Activated CD8-positive, alpha-beta memory T cell treated with anti-CD3 and anti-CD28 coated beads, Interleukin-2, amount 50 U/mL, for 24 hours (primary cell): ENCODE data around the gene CFAP46.
"Not testable (repeated sequence)": the region's sequence is repeated elsewhere in the genome, so short reads cannot be mapped to it uniquely, and the experiment has no call there.

Source experiments
- DNase-seq: peaks from one replicate; pipeline ENCODE4 v3.0.0-alpha.2; 2020; ENCODE audit errors: extremely low read depth

CFAP46 gene

DNA sequence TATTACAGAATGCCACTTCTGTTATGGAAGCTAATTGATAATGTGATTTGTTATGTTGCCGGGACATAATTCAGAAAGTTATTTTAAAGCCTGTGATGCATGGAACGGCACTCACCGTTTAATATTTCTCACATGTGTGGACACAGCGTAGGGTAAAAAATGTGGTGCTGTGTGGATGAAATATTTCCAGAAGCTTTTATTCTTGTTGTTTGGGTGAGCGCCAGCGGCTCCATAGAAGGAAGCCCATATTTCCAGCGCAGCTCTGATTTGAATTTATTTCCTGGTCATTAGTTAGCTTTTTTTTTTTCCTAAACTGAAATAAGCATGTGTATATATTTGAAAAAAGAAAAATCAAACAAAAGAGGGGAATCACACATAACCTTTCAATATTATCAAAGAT, 136.3 kb downstream of the CFAP46 start:
- DNase-seq, result no peak

DNA sequence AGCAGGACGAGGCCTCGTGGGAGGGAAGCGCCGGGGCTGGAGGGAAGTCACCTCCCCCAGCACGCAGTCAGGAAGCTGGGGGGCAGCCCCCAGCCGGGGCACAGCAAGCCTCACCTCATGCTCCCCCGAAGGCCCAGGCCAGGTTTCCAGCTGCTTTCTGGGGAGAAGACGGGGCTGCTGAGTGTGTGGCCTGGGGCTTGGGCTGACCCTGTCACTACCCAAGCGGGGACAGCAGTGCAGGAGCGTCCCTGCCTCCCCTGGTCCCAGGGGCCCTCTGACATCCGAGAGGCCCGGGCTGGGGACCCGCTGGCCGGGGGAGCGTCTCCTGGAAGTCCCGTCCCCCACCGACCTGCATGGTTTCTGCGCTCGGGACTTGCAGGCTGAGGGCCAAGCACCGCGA, 136.8 kb downstream of the CFAP46 start:
- DNase-seq, result no peak

DNA sequence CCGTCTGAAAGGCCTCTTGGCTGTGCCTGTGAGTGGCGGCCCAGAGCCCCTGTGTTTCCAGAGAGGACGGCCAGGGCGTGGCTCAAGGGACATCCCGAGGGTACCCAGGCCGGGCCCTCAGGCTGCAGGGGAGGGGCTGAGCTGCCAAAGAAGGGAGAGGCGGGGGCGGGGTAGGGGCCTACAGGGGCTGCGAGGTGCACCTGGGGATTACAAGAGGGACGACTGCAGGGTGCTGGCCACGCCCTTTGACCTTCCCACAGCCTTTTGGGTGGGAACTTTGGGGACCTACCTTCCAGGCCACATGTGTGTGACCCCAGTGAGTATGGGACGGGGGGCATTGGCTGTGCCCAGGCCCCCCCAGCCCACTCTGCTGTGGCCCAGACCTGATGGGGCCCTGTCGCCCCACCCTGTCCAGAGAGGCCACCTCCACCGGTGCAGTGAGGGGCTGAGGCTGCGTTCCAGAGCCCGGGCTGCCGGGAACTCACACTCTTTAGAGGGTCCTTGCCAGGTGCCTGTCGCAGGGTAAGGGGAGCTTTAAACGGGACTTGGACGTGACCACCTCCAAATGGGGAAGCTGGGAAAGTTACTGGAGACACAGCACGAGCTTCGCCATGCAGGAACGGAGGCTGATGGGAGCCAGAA, 137.5 kb downstream of the CFAP46 start:
- DNase-seq, result no peak

DNA sequence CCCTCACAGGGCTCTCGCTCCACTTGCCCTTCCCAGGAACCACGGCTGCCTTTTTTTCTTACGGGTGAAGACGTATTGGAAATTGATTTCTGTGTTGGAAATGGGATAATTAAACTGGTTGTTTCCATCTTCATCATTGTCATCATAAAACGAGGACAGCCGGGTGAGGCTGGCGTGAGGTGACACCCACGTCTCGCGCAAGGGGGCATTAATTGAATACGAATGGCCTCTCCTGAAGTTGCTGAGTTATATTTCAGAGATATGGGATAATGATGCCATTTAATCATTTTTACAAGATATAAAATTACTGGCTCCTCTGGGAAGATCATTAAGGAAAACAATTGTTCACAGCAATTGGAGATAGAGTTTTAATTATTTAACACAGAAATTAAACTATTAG, 138.1 kb downstream of the CFAP46 start:
- no peak for DNase-seq

DNA sequence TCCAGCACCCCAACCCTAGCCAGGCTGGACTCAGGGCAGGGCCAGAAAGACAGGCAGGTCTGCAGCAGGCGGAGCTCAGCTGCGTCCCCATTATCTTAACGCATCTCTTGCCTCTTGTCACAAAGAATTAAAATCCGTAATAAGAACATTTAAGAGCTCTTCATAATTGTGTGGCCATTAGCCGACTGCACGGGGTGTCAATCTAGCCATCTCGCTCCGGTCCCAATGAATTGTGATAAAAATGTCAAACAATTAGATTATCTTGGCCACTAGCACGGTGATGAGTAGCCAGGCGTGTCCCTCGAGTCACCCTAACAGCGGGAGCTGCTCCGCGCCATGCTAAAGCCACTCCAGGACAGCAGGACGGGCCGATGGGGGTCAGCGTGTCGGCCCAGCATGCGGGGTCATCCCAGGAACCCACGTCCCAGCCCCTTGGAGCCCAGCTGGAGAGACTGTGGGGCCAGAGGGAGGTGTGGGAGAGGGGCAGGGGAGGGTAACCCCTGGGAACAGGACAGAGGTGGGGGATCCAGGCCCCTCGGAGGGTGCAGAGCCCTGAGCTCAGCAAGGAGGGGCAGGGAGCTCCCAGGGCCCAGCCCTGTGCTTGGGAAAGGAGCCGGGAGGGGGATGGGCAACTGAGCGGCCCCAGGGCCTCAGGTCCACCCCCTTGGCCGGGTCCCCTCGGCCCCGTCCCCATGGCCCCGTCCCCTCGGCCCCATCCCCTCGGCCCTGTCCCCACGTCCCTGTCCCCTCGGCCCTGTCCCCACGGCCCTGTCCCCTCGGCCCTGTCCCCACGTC, 138.8 kb downstream of the CFAP46 start:
- no peak for DNase-seq

DNA sequence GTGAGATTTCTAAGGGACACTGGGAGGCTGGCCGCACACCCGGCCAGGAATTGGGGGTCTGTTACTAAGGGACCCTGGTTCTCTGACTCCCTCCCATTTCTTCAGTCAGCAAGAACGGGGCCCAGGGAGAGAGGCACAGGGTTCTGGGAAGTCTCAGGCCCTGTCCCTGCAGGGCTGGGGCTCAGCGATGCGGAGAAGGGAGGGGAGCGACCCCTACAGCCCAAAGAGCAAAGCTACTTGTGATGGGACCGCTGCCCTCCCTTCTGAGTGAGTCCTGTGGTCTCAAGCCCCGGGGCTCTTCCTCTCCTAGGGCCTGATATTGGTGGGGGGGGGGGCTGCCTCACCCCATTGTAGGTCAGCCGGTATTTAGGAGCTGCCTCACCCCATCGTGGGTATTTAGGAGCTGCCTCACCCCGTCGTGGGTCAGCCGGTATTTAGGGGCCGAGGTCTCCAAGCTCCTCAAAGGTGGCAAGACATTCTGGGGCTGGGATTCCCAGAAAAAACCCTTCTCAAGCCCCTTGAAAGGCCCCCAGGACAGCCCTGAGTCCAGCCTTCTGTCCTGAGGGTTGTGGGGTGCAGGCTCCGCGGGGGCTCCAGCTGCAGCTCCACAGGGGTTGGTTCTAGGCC, 139.6 kb downstream of the CFAP46 start:
- no peak for DNase-seq

DNA sequence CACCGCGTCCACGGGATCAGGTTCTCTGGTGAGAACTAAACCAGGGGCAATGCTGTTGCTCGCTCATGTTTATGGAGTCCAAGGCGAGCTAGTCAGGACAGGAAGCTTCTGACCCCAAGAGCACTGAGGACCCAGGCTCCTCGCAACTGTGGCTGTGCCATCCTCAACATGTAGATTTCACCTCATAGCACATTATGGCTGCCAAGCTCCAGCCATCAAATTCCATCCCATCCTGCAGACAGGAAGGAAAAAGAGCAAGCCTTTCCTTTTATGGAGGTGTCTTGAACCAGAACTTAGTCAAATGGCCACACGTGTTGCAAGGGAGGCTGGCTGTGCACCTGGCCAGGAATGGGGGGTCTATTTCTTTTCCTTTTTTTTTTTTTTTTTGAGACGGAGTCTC, 140.3 kb downstream of the CFAP46 start:
- DNase-seq, result no peak

DNA sequence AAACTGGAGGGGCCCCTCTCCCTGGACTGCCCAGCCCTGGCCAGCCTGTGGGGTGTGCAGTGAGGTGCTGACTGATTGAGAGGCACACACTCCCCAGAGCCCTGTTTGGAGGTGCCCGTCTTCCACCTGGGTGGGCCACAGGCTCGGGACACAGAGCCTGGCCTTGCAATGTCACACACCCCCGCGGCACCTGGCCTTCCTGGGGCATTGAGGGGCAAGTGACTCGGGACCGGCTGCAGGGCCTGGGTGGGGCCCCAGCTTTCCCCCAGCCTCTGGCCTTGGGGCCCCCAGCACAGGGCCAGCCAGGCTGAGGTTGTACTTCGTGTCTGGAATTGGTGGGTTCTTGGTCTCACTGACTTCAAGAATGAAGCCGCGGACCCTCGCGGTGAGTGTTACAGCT, 142.5 kb downstream of the CFAP46 start:
- no peak for DNase-seq

DNA sequence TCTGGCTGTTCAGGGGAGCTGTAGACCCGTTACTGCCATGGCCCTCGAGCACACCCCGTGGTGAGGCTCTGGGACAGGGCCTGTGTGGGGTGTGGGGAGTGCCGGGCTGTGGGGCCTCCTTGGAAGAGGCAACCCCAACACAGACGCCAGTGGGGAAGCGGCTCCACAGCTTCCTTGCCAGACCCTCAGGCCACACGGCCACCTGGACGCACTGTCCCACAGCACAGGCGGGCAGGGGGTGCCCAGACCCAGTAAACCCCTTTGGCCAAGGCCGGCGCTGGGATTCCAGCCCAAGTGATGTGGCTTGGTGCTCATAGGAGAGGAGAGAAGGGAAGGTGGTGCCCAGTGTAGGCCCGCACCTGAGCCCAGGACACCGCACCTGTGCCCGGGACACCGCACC, 143.5 kb downstream of the CFAP46 start:
- DNase-seq, result no peak

DNA sequence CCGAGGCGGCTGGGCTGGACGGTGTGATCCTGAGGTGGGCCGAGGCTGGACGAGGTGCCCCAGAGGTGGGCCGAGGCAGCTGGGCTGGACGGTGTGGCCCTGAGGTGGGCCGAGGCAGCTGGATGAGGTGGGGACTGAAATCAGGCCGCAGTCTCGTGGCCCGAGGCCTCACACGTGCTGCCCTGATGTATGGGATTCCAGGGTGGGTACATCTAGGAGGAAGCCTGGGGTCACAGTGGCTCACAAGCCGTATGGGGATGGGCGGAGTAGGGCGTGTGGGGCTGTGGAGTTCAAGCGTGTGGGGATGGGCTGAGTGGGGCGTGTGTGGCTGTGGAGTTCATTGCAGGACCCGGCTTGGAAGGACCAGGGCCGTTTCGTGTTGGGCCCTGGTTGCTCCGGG, 144.0 kb downstream of the CFAP46 start:
- DNase-seq, result no peak

DNA sequence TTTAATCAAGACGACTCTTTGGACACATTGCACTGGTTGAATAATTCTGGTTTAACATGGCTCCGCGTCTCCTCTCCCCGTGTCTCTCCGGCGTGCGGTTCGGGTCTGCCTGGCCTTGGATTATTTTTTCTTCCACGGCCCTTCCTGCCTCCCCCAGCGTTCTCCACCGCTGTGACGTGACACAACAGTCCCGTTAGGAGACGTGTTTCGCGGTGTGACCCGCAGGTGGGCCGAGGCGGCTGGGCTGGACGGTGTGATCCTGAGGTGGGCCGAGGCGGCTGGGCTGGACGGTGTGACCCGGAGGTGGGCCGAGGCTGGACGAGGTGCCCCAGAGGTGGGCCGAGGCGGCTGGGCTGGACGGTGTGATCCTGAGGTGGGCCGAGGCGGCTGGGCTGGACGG, 144.4 kb downstream of the CFAP46 start:
- DNase-seq, result not testable (repeated sequence)

DNA sequence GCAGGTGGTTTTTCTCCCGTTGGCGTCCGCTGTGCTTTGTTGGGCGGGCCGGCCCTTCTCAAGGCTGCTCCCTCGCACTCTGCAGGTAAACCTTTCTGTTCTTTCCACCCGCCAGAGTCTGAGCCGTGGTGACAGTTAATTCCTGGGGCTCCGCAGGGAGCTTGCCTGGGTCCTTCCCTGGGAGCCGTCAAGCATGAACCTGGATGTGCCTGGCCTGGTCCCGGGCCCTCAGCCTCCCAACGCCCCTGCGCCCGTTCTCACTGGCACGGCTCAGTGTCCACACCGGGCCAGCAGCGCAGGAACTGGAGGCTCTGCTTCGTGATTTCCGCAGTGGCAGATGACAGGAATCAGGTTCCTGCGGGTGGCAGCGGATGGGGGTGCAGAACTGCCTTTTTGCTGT, 145.5 kb downstream of the CFAP46 start:
- no peak for DNase-seq

DNA sequence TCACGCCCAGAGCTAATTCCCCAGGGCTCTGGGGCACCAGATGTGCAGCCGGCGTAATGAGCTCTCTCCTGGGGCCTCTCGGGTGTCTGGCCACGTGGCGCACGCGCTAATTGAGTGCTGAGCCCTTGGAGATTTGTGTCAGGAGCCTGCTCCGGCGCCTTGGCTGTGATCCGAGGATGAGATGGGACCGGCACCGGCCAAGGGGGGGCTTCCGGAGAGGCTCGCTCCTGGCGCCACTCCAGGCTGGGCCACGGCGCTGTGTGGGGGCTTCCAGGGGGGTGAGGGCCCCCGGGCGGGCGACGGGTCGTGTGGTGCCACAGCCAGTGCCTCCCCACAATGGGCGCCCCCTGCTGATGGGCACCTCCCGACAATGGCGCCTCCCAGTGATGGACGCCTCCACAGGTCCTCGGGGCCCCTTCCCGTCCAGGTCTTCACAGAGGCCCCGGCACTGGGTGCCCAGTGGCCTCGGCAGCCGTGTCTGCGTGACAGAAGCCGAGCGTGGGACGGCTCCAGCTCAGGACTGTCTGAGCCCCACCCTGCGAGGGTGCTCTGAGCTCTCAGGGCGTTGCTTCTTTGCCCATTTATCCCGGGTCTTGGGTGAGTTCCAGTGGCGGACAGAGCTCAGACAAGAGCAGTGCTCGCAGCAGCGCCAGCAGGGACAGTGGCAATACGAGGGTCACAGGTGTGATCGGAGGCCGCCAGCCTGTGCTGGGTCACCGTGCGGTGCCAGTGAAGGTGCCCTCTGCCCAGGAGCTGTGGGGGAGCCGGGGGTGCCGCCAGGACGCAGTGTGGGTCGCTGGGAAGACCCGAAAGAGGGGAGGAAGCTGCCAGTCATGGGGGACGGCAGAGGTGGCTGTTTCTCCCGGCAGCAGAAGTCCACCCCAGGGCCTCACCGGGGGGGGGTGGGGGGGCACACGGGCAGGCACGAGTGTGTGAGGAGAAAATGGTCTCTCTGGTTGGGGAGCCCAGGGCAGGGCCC, 148.2 kb downstream of the CFAP46 start:
- DNase-seq, result no peak

DNA sequence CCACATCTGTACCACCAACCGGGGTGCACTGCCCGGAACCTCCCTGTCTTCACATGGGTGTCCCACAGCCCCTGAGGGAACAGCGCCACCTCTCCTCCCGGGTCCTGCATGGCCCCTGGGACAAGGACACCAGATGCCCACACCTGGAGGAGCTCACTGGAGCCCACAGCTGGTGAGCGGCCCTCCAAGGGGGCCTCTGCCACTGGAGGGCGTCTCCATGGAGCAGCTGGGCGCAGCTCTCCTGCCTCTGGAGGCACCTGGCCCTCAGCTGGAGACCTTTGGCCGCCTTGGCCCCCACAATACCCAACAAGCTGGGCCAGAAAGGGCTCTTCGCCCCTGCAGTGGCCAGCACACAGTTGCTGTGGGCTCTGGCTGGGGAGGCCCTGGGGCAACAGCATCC, 149.2 kb downstream of the CFAP46 start:
- no peak for DNase-seq

DNA sequence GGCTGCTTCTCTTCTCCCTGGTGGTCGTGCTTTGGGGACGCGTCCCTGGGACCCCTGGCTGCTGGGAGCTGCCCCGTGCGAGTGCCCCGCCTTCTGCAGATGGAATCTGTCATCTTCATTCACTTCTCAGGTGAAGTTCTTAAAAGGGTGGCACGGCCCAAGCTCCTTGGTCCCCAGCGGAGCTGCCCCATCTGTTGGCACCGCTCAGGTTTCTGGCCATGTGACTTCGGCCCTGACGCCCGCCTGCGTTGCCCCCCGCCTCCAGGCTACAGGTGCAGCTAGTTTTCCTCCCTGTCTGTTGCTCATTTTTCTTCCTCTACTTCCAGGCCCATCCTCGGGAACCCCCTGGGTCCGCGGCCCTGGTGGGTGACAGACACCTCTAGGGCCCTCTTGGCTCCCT, 149.6 kb downstream of the CFAP46 start:
- no peak for DNase-seq

DNA sequence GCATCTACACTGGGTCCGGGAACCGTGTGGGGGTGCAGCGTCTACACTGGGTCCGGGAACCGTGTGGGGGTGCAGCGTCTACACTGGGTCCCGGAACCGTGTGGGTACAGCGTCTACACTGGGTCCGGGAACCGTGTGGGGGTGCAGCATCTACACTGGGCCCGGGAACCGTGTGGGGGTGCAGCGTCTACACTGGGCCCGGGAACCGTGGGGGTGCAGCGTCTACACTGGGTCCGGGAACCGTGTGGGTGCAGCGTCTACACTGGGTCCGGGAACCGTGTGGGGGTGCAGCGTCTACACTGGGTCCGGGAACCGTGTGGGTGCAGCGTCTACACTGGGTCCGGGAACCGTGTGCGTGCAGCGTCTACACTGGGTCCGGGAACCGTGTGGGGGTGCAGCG, 150.3 kb downstream of the CFAP46 start:
- not testable (repeated sequence) for DNase-seq

DNA sequence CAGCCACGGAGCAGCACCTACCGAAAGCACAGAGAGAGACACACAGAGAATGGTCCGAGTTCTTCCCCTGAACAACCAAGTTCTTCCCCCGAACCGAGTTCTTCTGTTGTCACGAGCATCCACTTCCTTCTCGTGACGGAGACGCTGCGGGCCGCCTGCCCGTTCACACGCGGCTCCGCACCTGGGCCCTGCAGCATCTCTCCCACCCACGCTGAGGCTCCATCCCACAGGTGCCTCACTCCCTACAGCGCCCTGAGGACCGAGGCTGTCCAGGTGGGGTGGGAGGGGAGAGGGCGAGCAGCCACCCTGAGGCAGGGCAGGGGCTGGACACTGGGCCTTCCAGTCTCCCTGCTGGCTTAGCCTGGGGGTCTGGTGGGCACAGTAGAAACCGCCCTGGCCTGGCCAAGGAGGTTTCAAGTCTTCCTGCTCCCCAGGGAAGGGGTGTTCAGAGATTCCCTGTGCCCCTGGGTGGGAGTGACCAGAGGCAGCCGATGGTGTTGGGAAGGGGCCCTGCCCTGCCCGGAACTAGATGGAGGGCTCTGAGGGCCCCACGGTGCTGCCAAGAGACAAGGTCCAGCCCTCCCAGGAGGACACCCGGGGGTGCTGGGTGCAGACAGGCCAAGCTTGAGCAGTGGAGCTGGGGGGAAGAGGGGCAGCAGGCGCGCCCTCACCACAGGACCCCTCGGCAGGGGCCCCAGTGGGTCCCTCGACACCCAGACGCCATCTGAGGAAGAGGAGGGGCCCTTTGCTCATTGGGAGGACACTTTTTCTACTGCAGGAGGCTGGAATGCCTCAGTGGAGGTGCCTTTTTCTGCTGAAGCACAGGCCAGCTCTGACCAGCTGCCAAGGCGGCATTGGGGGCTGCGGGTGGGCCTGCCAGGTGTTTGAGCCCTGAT, 151.2 kb downstream of the CFAP46 start:
- DNase-seq, result no peak

DNA sequence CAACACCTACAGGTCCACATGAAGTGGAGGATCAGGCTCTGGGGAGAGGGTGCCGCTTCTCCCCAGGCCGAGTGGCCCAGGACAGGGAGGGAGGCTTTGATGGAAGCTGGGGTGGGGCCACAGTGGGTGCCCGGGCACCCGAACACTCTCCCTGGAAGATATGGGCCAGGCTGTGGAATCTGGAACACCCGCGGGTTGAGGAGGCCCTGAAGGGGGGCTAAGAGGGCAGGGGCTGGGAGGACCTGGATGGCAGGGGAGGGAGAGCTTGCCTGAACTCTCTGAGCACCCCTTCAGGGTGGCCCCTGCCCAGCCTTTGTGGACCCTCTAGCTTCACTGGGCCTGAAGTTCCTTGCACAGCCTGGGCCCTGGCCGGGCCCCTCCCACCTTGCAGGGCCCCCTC, 151.9 kb downstream of the CFAP46 start:
- no peak for DNase-seq

DNA sequence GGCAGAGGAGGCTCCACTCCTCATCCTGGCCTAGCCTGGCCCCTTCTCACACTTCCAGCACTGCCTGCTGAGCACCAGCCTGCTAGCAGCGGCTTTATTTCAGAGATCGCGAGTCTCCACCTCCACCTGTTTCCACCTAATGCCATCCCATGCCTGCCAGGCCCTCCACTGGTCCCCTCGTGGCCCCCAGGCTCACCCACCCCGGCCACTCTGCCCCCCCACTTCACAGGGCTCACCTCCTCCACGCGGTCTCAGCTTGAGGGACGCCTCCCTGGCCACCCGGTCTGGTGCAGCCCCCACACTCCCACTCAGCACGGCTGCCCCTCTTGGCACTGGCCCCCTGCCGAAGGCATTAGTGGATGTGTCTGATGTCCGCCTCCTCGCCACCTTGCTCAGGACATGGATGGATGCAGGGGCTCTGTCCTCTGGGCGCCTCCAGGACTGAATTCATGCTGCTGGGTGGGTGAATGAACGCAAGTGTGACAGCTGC, 152.7 kb downstream of the CFAP46 start:
- DNase-seq, result no peak

DNA sequence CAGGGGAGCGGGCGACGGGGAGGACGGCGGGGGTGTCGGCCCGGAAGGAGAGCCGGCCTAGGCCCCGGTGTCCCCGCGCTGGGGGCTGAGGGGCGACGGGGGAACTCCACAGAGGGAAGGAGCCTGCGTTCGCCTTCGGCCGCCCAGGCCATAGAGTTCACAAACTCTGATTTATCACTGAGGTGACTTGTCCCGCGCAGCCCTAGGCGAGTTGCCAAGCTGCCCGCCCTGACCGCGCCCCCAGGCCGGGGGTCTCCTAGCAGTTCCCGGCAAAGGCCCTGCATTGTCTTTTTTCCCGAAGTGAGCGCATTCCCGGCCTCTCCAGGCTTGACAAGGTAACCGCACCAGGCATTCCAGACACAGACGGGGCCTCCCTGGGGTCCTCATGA, 153.5 kb downstream of the CFAP46 start:
- DNase-seq, result no peak
